ENCODE measurements around the gene SH3PXD2A. TPM values are rescaled to one million over a fixed set of nuclear protein-coding genes. Genes with fewer than 3 reads are reported as not detected.
A peak's percentile ranks its signal among the peaks of the same experiment; 100 is the strongest.

The SH3PXD2A gene
- total RNA-seq, 4 donors from 2014 or later = 26.5 to 56.9 (median 33.3) TPM

DNA sequence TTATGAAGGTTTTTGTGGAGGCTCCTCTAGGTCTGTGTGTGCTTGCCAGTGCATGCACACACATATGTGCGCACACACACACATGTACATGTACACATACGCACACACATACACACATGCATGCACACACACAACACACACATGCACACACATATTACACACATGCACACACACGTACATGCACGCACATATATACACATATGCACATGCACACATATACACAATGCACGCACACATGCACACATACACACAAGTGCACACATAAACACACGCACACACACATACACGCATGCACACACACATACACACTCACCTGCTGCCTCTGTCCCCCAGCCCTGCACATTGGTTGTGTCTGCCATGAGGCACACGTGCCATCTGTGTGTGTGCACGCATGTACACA is 295.6 kb downstream of the SH3PXD2A start:
- no peak overlapping the region for H3K27ac ChIP-seq
- H3K4me3 ChIP-seq = no peak overlapping the region
- no peaks in the 10 kb centered on the region for H3K36me3 ChIP-seq
- in situ Hi-C loops (cut with MboI; ENCODE audit: low pct_ligation_motif_present in 1 of 4, low pct_unique_long_range_greater_than_20kb in 1 of 4, low sequenced_read_pairs in 3 of 4) = no loop called here
- no peak for DNase-seq
- H3K9me3 ChIP-seq = no peaks in the 10 kb centered on the region
- 91% methylated on average over 9 of the region's 9 CpGs; no CpG with 5 or more reads in 1 of the 2 donors for WGBS, 2 donors (ENCODE audit: low coverage in 1 of 2)
- no peak for TF ChIP-seq POLR2A (IDR thresholded peaks at IDR 0.05)
- TF ChIP-seq EP300 (IDR thresholded peaks at IDR 0.05; ENCODE audit: low read depth) = no peak
- no peak for TF ChIP-seq POLR2AphosphoS5 (IDR thresholded peaks at IDR 0.05)
- TF ChIP-seq, protein P1, sequence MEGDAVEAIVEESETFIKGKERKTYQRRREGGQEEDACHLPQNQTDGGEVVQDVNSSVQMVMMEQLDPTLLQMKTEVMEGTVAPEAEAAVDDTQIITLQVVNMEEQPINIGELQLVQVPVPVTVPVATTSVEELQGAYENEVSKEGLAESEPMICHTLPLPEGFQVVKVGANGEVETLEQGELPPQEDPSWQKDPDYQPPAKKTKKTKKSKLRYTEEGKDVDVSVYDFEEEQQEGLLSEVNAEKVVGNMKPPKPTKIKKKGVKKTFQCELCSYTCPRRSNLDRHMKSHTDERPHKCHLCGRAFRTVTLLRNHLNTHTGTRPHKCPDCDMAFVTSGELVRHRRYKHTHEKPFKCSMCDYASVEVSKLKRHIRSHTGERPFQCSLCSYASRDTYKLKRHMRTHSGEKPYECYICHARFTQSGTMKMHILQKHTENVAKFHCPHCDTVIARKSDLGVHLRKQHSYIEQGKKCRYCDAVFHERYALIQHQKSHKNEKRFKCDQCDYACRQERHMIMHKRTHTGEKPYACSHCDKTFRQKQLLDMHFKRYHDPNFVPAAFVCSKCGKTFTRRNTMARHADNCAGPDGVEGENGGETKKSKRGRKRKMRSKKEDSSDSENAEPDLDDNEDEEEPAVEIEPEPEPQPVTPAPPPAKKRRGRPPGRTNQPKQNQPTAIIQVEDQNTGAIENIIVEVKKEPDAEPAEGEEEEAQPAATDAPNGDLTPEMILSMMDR (IDR thresholded peaks at IDR 0.05) = no peak
- intact Hi-C loops (cut with DNase I; ENCODE audit: low total_unique reads) = no loop called here
- no peaks in the 10 kb centered on the region for H3K27me3 ChIP-seq
- peaks cover 7 to 10% (median 8%) of the 10 kb centered on the region in 4 donors for H3K4me1 ChIP-seq

DNA sequence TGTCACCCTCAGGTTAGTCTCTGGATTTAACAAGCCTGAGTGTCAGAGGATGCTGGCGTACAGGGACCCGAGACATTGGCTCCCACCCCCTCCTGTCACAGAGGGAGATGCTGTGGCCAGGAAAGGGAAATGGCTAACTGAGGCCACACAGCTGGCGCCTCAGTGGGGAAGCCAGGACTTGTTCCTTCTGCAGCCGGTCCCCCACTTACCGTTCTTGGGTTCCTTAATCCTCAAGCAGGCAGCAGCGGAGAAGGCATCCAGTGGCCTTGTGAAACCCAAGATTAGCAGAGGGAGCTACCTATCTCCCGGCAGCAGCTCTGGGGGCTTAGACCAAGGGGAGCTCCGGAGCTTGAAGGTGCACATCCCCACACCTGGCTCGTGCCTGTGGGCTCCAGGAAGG is 296.5 kb downstream of the SH3PXD2A start:
- Histone ChIP-seq H3K27ac (no peak overlapping the region), H3K27me3 (no peaks in the 10 kb centered on the region), H3K9me3 (no peaks in the 10 kb centered on the region), H3K36me3 (no peaks in the 10 kb centered on the region), H3K4me1 (peaks cover 7 to 15% (median 8%) of the 10 kb centered on the region in 4 donors), H3K4me3 (no peak overlapping the region)
- DNase-seq = no peak
- 60% methylated on average over 9 of the region's 9 CpGs; no CpG with 5 or more reads in 1 of the 2 donors for WGBS, 2 donors (ENCODE audit: low coverage in 1 of 2)
- intact Hi-C loops (cut with DNase I; ENCODE audit: low total_unique reads) (no loop called here), in situ Hi-C loops (cut with MboI; ENCODE audit: low pct_ligation_motif_present in 1 of 4, low pct_unique_long_range_greater_than_20kb in 1 of 4, low sequenced_read_pairs in 3 of 4) (no loop called here)
- TF ChIP-seq POLR2A (IDR thresholded peaks at IDR 0.05) (no peak), POLR2AphosphoS5 (IDR thresholded peaks at IDR 0.05) (no peak), EP300 (IDR thresholded peaks at IDR 0.05; ENCODE audit: low read depth) (no peak)
- TF ChIP-seq, protein P1 (IDR thresholded peaks at IDR 0.05) = no peak

DNA sequence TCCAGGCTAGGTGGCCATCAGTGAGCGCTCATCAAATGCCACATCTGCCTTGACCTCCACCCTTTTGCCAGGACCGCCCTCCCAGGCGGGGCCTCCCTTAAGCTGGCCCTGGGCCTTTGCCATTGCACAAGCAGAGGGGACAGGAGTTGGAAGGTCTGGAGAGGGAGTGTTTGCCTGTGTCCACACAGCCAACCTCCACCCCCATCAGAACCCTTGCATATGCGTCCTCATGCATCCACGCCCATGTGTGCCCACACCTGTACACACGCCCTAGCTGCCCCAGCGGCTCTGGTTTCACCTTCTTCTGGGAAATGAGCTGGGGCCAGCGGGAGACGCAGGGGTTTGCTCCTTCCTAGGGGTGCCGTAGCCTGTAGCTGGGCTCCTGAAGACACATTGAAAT is 297.9 kb downstream of the SH3PXD2A start:
- intact Hi-C loops (cut with DNase I; ENCODE audit: low total_unique reads) (no loop called here), in situ Hi-C loops (cut with MboI; ENCODE audit: low pct_ligation_motif_present in 1 of 4, low pct_unique_long_range_greater_than_20kb in 1 of 4, low sequenced_read_pairs in 3 of 4) (no loop called here)
- no peak for TF ChIP-seq POLR2A (IDR thresholded peaks at IDR 0.05)
- peak in 2 of 3 donors; percentile 24 to 41 for TF ChIP-seq POLR2AphosphoS5 (IDR thresholded peaks at IDR 0.05)
- Histone ChIP-seq H3K27me3 (no peaks in the 10 kb centered on the region), H3K4me3 (peak overlapping the region in 1 of 4 donors; percentile 20), H3K36me3 (no peaks in the 10 kb centered on the region), H3K27ac (peak overlapping the region in 2 of 4 donors; percentile 44 to 74), H3K9me3 (no peaks in the 10 kb centered on the region), H3K4me1 (peaks cover 7 to 15% (median 8%) of the 10 kb centered on the region in 4 donors)
- DNase-seq = peak; percentile 49
- WGBS, 2 donors (ENCODE audit: low coverage in 1 of 2) = 80% methylated on average over 10 of the region's 10 CpGs; no CpG with 5 or more reads in 1 of the 2 donors

DNA sequence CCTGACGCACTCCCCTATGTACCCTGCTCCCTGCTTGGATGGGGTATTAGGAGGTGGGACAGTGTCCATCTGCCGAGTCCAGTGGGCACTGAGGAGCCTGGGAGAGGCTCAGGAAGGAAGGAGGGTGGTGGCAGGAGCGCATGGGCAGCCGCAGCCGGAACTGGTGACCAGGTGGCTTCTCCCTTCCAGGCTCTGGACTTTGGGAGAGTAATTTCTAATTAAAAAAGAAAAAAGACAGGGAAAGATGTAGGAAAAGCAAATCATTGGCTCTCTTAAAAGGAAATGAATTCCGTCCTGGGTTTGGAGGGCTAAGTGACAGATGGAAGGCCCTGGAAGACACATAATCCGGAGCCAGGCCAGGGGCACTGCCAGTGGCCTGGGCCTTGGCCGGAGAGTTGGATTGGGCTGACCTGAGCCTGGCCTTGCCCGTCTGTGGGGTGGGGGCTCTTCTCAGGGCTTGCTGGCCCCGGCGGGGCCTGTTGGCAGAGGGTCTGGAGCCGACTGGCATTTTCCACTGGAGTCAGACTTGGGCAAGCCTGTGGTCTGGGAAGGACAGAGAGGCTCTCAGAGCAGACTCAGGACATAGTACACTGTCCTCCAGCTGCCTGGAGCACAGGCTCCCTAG is 298.9 kb downstream of the SH3PXD2A start:
- no peak for DNase-seq
- H3K27me3 ChIP-seq = no peaks in the 10 kb centered on the region
- WGBS, 2 donors (ENCODE audit: low coverage in 1 of 2) = 79 to 85% methylated on average over 7 to 12 of the region's 12 CpGs
- TF ChIP-seq POLR2A (IDR thresholded peaks at IDR 0.05) = no peak
- TF ChIP-seq EP300 (IDR thresholded peaks at IDR 0.05; ENCODE audit: low read depth) = no peak
- no peak for TF ChIP-seq POLR2AphosphoS5 (IDR thresholded peaks at IDR 0.05)
- TF ChIP-seq, protein P1 (IDR thresholded peaks at IDR 0.05) = no peak
- H3K27ac ChIP-seq = peak overlapping the region; percentile 44 to 74 (median 48)
- intact Hi-C loops (cut with DNase I; ENCODE audit: low total_unique reads) = no loop called here
- H3K9me3 ChIP-seq = no peaks in the 10 kb centered on the region
- peak overlapping the region in 2 of 4 donors; percentile 54 for H3K4me3 ChIP-seq
- peaks cover 7 to 15% (median 9%) of the 10 kb centered on the region in 4 donors for H3K4me1 ChIP-seq
- no peaks in the 10 kb centered on the region for H3K36me3 ChIP-seq
- in situ Hi-C loops (cut with MboI; ENCODE audit: low pct_ligation_motif_present in 1 of 4, low pct_unique_long_range_greater_than_20kb in 1 of 4, low sequenced_read_pairs in 3 of 4) = no loop called here
